Stimulated activated CD4-positive, alpha-beta T cell treated with anti-CD3 and anti-CD28 coated beads, Interleukin-1b, Interleukin-23, amount 100 ng/mL, for 4 hours (primary cell): Measurements from ENCODE around the gene RNF4.
"Not testable (repeated sequence)": the region's sequence is repeated elsewhere in the genome, so short reads cannot be mapped to it uniquely, and the experiment has no call there.

Experiments
- DNase-seq, 2 donors: peaks; one replicate each; pipeline ENCODE4 v3.0.0-alpha.2; 2020; ENCODE audit warnings: low read depth in 2 of 2

The RNF4 gene

DNA sequence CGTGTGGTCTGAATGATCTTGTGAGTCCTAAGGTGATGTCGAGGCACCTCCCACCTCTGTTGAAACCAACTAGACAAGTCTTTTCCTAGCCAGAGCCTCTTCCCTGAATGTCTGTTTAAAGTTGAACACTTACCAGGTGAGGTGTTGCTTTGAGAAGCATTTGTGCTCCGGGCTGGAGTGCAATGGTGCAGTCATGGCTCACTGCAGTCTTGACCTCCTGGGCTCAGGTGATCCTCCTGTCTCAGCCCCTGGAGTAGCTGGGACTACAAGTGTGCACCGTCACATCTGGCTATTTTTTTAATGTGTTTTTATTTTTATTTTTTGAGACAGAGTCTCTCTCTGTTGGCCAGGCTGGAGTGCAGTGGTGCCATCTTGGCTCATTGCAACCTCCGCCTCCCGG lies 18.1 kb downstream of the RNF4 start:
- DNase-seq: no peak

DNA sequence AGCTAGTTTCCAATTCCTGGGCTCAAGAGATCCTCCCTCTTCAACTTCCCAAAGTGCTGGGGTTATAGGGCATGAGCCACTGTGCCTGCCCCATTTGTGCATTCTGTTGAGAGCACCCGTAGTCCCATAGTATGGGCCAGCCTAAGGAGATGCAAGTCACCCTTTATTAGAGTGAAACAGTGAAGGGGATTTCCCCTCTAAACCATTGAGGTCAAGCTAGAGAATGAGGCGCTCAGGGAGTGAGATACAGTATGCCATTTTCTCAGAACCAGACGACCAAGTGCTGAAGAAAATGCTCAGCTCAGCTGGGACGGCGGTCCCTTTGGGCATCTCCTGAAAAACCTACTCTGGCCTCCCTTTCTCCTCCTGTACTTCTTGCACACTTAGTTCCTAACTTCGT lies 18.7 kb downstream of the RNF4 start:
- DNase-seq: no peak

- no peak for DNase-seq
These were observed 20.3 kb downstream of the RNF4 start for GRCh38 chr4:2489081-2489805.

DNA sequence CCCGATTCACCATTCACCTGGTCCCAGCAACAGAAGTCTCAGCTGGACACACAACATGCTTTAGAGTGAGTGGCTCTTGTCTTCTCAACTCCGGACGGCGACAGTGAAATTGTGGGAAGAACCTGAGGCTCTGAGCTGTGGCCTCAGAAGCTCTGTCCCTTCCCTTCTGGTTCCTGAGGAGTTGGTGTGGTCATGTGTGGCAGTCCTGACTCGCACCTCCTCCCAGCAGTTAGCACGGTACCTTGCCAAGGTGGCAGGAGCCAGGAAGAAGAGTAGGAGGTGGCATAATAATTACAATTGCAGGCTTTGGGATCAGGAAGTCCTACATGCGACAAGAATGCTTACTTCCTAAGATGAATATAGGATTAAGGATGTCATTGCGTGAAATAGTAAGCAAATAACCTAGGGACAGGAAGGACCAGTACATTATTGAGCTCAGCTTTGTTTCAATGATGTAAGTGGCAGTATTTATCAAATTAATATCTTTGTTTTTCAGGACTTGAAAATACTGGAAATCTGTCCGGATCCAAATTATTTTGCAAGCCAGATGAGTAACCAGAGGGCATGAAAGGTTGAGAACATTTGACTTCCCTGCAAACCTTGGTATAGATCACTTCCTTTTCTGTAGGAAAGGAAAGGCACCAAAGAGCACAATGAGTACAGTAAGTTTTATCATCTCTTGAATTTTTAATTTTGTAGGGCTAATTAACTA lies 21.1 kb downstream of the RNF4 start:
- no peak for DNase-seq

DNA sequence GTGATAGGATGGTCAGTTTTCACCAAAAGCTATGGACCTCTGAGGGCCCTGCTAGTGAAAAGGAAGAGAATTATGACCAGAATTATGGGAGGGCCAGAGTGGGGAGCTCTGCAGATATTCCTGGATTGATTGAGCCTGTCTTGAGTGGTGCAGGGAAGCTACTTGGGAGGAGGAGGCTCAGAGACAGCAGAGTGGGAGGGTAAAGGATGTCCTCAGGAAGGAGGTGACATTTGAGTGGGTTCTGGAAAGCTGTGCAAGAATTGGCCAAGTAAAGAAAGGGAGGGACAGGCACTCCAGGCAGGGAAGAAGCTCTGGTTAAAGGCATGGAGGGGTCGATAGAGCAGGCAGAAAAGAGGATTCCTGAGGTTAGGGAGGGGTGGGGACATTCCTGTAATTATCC lies 24.1 kb downstream of the RNF4 start:
- DNase-seq: no peak

DNA sequence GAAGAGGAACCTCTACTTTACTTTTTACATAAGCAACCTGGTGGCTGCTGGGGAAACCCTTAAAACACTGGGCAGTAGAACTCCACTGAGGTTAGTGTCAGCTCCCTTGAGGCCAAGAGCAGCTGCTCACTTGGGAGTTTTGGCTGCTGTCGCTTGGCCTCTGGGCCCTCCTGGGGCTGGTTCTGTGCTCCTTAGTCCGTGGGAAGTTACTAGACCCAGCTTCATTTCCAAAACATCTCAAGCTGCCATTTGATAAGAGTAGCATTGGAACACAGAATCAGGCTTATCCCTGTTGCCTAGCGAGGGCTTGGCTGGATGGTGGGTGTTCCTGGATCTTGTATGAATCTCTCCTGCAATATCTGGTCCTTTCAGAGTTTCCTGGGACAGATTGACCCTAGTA lies 26.1 kb downstream of the RNF4 start:
- DNase-seq: no peak

GRCh38 chr4:2497324-2497723 lies 28.4 kb downstream of the RNF4 start:
- no peak for DNase-seq

DNA sequence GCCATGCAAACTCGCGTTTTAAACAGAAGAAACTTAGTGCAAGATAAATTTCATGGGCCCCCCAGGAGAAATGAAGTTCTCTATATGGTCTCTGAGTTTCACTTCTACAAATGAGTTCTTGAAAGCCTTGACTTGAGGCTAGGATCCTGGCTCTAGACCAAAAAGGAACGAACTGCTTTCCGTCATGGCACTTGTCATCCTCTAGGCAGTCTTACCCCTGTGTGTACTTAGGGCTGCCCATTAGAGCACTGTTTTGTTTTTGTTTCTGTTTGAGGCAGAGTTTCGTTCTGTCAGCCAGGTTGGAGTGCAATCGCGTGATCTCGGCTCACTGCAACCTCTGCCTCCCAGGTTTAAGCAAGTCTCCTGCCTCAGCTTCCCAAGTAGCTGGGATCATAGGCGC lies 29.0 kb downstream of the RNF4 start:
- no peak for DNase-seq

GRCh38 chr4:2500547-2500946 lies 31.6 kb downstream of the RNF4 start:
- no peak for DNase-seq

GRCh38 chr4:2501034-2501594 lies 32.2 kb downstream of the RNF4 start:
- DNase-seq: no peak

GRCh38 chr4:2503809-2504208 lies 34.9 kb downstream of the RNF4 start:
- DNase-seq: no peak

- no peak for DNase-seq
These were observed 38.4 kb downstream of the RNF4 start for GRCh38 chr4:2507259-2507658.

DNA sequence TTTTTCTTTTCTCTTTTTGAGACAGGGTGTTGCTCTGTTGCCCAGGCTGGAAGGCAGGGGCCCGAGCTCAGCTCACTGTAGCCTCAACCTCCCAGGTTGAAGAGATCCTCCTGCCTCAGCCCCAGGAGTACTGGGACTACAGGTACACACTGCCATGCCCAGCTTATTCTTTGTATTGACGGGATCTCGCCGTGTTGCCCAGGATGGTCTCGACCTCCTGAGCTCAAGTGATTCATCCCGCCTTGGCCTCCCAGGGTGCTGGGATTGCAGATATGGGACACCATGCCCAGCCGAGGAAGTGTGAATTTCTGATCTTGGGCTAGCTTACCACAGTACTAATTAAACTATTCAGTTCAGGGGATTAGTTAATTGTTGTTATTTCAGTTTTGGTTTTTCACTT lies 38.9 kb downstream of the RNF4 start:
- no peak for DNase-seq

GRCh38 chr4:2510351-2511259 lies 41.7 kb downstream of the RNF4 start:
- no peak for DNase-seq

GRCh38 chr4:2511645-2512131 lies 42.8 kb downstream of the RNF4 start:
- DNase-seq: no peak

DNA sequence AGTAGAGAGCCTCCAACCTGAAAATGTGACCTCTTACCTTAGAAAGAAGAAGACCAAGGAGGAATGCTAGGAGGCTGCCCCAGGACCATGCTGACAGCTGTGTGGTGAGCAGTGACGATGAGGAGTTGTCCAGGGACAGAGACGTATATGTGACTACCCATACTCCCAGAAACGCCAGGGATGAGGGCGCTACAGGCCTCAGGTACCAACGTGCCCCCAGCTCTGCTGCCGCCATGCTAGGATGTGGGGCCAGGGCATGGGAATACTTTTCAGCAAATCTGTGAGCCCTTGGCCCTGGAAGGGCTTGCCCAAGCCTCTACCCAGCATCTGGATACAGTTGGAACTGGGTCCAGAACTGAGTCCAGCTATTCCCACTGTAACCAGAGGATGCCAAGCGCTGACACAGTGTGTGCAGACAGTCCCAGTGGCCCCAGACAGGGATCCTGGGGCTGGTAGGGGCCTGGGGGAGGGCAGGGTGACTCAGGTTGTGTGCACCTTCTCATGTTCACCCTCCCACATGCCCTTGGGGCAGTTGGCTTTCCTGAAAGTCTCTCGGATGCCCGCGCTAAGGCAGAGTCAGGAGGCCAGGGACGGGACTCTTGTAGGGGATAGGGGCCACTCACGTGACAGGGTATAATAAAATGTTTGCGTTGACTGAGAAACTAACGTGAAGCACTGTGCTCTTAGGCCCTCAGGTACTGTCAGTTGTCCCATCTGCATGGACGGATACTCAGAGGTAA lies 43.7 kb downstream of the RNF4 start:
- DNase-seq: no peak

GRCh38 chr4:2514193-2514592 lies 45.3 kb downstream of the RNF4 start:
- not testable (repeated sequence) for DNase-seq

- DNase-seq: not testable (repeated sequence)
These were observed 46.0 kb downstream of the RNF4 start for GRCh38 chr4:2514944-2515343.

DNA sequence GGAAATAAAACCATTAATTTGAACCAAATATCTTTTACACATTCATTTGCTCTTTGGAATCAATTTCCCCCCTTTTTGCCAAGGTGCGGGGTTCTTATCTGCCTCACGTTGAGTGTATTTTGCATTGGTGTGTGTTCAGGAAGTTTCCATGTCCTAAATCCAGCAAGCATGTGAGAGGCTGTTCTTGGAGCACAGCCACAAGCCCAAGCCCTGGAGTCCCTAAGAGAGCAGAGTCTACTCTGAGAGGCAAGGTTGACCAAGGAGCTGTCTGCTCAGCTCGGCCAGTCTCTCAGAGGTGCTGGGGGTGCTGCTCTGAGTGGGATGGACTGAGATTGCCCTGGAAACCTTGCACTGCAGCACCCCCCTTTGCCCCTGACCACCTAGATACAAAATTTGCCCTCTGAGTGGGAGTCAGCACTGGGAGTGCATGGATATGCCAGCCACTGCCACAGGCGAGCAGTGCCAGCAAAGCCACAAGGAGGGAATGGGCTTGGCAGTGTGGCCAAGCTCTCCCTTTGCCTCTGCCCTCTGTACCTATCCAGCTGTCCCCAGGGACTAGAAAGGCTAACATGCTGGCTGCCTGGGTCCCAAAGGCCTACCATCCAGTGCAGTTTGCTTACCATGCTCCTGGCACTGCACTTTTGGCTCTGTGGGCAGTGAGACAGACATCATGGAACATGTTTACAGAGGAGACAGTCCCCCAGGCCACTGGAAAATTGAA lies 47.1 kb downstream of the RNF4 start:
- no peak for DNase-seq

- no peak for DNase-seq
These were observed 47.7 kb downstream of the RNF4 start for GRCh38 chr4:2516635-2517034.

- no peak for DNase-seq
These were observed 57.7 kb downstream of the RNF4 start for GRCh38 chr4:2526559-2526958.
